ENCODE results near the gene MDFIC.

MDFIC gene

GRCh38 chr7:114957444-114957843 lies 35.5 kb downstream of the MDFIC start:
- no peak for DNase-seq

- DNase-seq = no peak
Measured at GRCh38 chr7:114959931-114960330, 38.0 kb downstream of the MDFIC start.

GRCh38 chr7:114962441-114962840 lies 40.5 kb downstream of the MDFIC start:
- DNase-seq = no peak

GRCh38 chr7:114966156-114966555 lies 44.3 kb downstream of the MDFIC start:
- no peak for DNase-seq

- no peak for DNase-seq
Measured at GRCh38 chr7:114969096-114969495, 47.2 kb downstream of the MDFIC start.

GRCh38 chr7:114970308-114970707 lies 48.4 kb downstream of the MDFIC start:
- DNase-seq = peak in 1 of 2 donors; percentile 24

- no peak for DNase-seq
Measured at GRCh38 chr7:114970732-114971131, 48.8 kb downstream of the MDFIC start.

- no peak for DNase-seq
Measured at GRCh38 chr7:114972567-114972966, 50.7 kb downstream of the MDFIC start.

GRCh38 chr7:114973147-114973546 lies 51.3 kb downstream of the MDFIC start:
- DNase-seq = no peak

- no peak for DNase-seq
Measured at GRCh38 chr7:114975401-114975800, 53.5 kb downstream of the MDFIC start.

GRCh38 chr7:114976666-114977065 lies 54.8 kb downstream of the MDFIC start:
- DNase-seq = no peak

GRCh38 chr7:114977277-114977676 lies 55.4 kb downstream of the MDFIC start:
- DNase-seq = no peak

GRCh38 chr7:114979388-114979787 lies 57.5 kb downstream of the MDFIC start:
- no peak for DNase-seq

GRCh38 chr7:114979803-114980507 lies 58.1 kb downstream of the MDFIC start:
- no peak for DNase-seq

- DNase-seq = no peak
Measured at GRCh38 chr7:114981323-114981722, 59.4 kb downstream of the MDFIC start.

GRCh38 chr7:114985116-114985715 lies 63.3 kb downstream of the MDFIC start:
- DNase-seq = no peak

- DNase-seq = no peak
Measured at GRCh38 chr7:114986190-114987180, 64.6 kb downstream of the MDFIC start.

- DNase-seq = no peak
Measured at GRCh38 chr7:114988026-114988425, 66.1 kb downstream of the MDFIC start.

GRCh38 chr7:114988755-114989375 lies 67.0 kb downstream of the MDFIC start:
- DNase-seq = no peak

- no peak for DNase-seq
Measured at GRCh38 chr7:114989531-114989930, 67.6 kb downstream of the MDFIC start.

- no peak for DNase-seq
Measured at GRCh38 chr7:114997487-114998404, 75.9 kb downstream of the MDFIC start.

GRCh38 chr7:115004121-115004520 lies 82.2 kb downstream of the MDFIC start:
- DNase-seq = no peak

All from CD4-positive, alpha-beta T cell treated with Interleukin-1 beta for 1 hour (primary cell).